ENCODE results near the gene IREB2.

GRCh38 chr15:78440375-78441373 lies 2.7 kb downstream of the IREB2 start:
- no peak for TF ChIP-seq CTCF (IDR thresholded peaks at IDR 0.05)
- no peak for TF ChIP-seq POLR2A (IDR thresholded peaks at IDR 0.05)

Data from adrenal gland (tissue), 5 donors.